GM23338 (cell line): Measurements from ENCODE around the gene MYO18B. TPM values are rescaled to one million over a fixed set of nuclear protein-coding genes. Genes with fewer than 3 reads are reported as not detected.

ENCODE experiments used
- ATAC-seq: fragments of 200-7000 bp; cut with Tn5 transposase; 3 replicates; pipeline ENCODE4 v1.9.1; 2020
- DNase-seq: peaks from one replicate; pipeline ENCODE4 v3.0.0-alpha.2; 2015; ENCODE audit warnings: low spot score
- H2AFZ ChIP-seq: fragments of 200-600 bp; sonication (generic); 2 replicates; pipeline ENCODE4 v1.8.0; 2016; ENCODE audit warnings: antibody characterized with exemption, mild to moderate bottlenecking, moderate library complexity
- H3F3A ChIP-seq: fragments of 200-600 bp; sonication (generic); replicated peaks from 2 replicates; pipeline ENCODE4 v1.8.0; 2017; ENCODE audit warnings: antibody characterized with exemption, mixed run types, low read depth
- H3K27ac ChIP-seq: fragments of 200-600 bp; sonication (generic); 2 replicates; pipeline ENCODE4 v1.6.1; 2016; ENCODE audit warnings: low read depth
- H3K27me3 ChIP-seq: fragments of 200-600 bp; sonication (generic); 2 replicates; pipeline ENCODE4 v1.8.0; 2016; ENCODE audit warnings: mild to moderate bottlenecking, mixed run types, moderate library complexity; ENCODE audit not compliant: insufficient read depth
- H3K36me3 ChIP-seq: fragments of 200-600 bp; sonication (generic); 2 replicates; pipeline ENCODE4 v1.8.0; 2016; ENCODE audit warnings: mild to moderate bottlenecking; ENCODE audit not compliant: insufficient read depth
- H3K4me1 ChIP-seq: fragments of 200-600 bp; sonication (generic); 2 replicates; pipeline ENCODE4 v1.8.0; 2016; ENCODE audit warnings: mild to moderate bottlenecking, moderate library complexity; ENCODE audit not compliant: insufficient read depth
- H3K4me2 ChIP-seq: fragments of 200-600 bp; sonication (generic); 2 replicates; pipeline ENCODE4 v1.7.1; 2017; ENCODE audit warnings: mixed run types
- H3K4me3 ChIP-seq: fragments of 200-600 bp; sonication (generic); 2 replicates; pipeline ENCODE4 v1.6.1; 2016; ENCODE audit warnings: mixed run types
- H3K79me2 ChIP-seq: fragments of 200-600 bp; sonication (generic); replicated peaks from 2 replicates; pipeline ENCODE4 v1.8.0; 2017; ENCODE audit warnings: mild to moderate bottlenecking; ENCODE audit not compliant: insufficient read depth
- H3K9me2 ChIP-seq: fragments of 200-600 bp; sonication (generic); 2 replicates; pipeline ENCODE4 v1.8.0; 2017; ENCODE audit not compliant: insufficient read depth
- H4K20me1 ChIP-seq: fragments of 200-600 bp; sonication (generic); replicated peaks from 2 replicates; pipeline ENCODE4 v1.8.0; 2017; ENCODE audit warnings: mild to moderate bottlenecking; ENCODE audit not compliant: insufficient read depth
- H3K27ac Mint-ChIP-seq: 2 replicates; pipeline ENCODE4 v1.8.0; 2020; ENCODE audit warnings: inconsistent platforms, mild to moderate bottlenecking, moderate library complexity, mixed read lengths
- H3K27me3 Mint-ChIP-seq: 3 replicates; pipeline ENCODE4 v1.8.0; 2022; ENCODE audit warnings: low read depth, mild to moderate bottlenecking, moderate library complexity, mixed read lengths, inconsistent platforms; ENCODE audit not compliant: insufficient read depth, poor library complexity
- H3K36me3 Mint-ChIP-seq: 3 replicates; pipeline ENCODE4 v1.8.0; 2021; ENCODE audit warnings: low read depth, mild to moderate bottlenecking, inconsistent platforms, moderate library complexity, mixed read lengths
- H3K4me1 Mint-ChIP-seq: 3 replicates; pipeline ENCODE4 v1.8.0; 2020; ENCODE audit warnings: mild to moderate bottlenecking, inconsistent platforms, mixed read lengths
- H3K4me3 Mint-ChIP-seq: 3 replicates; pipeline ENCODE4 v1.8.0; 2021; ENCODE audit warnings: moderate library complexity, mild to moderate bottlenecking, inconsistent platforms, mixed read lengths
- H3K9me3 Mint-ChIP-seq: 3 replicates; pipeline ENCODE4 v1.8.0; 2020; ENCODE audit warnings: moderate library complexity, mild to moderate bottlenecking, inconsistent platforms, mixed read lengths
- EZH2 ChIP-seq: fragments of 200-600 bp; sonication (generic); IDR thresholded peaks from one replicate; pipeline ENCODE4 v1.8.0; 2017; ENCODE audit warnings: antibody characterized with exemption, mild to moderate bottlenecking, low read depth; ENCODE audit not compliant: unreplicated experiment
- polyA plus RNA-seq: library from polyadenylated mRNA; unstranded; fragments of >200 nt; fragmentation: Nextera tagmentation; extraction: Ambion mirVana; gene quantifications from 2 replicates; pipeline ENCODE4 v1.2.1, GENCODE V29; 2016
- total RNA-seq: library from RNA; depleted of rRNA; stranded (reverse); fragments of >200 nt; shearing (Covaris generic); gene quantifications from 2 replicates; pipeline ENCODE4 v1.2.3, GENCODE V29; 2014
- TF ChIP-seq, protein P1 (sequence below): fragments of 250-450 bp; sonication (Bioruptor Pico); IDR thresholded peaks from 2 replicates; pipeline ENCODE4 v1.5.0; 2020; ENCODE audit warnings: mild to moderate bottlenecking, moderate library complexity
- TF ChIP-seq, protein P2 (sequence below): IDR thresholded peaks from 2 replicates; pipeline ENCODE4 v1.6.1; 2016; ENCODE audit warnings: antibody characterized with exemption
- TF ChIP-seq, protein P3 (sequence below): IDR thresholded peaks from one replicate; pipeline ENCODE4 v1.6.1; 2018; ENCODE audit warnings: antibody characterized with exemption; ENCODE audit not compliant: unreplicated experiment

MYO18B gene
- total and polyA plus RNA-seq, 2 experiments from 2014 or later, result 0.36 to 0.45 TPM

DNA sequence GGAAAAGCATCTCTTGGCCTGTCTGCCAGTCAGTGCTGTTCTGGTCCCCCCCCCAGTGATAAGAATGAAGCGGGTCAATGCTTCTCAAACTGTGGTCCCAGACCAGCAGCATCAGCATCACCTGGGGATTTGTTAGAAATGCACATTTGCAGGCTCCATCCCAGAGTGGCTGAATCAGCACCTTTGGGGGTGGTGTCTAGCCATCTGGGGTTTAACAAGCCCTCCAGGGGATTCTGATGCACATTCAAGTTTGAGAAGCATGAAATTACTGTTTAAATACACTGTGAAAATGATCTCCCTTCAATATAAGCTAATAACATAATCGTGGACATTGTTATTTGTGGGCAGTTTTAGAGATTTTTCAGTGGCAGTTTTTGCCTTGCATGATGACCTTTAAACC, 133.5 kb downstream of the MYO18B start (continued):
- TF ChIP-seq, protein P1, sequence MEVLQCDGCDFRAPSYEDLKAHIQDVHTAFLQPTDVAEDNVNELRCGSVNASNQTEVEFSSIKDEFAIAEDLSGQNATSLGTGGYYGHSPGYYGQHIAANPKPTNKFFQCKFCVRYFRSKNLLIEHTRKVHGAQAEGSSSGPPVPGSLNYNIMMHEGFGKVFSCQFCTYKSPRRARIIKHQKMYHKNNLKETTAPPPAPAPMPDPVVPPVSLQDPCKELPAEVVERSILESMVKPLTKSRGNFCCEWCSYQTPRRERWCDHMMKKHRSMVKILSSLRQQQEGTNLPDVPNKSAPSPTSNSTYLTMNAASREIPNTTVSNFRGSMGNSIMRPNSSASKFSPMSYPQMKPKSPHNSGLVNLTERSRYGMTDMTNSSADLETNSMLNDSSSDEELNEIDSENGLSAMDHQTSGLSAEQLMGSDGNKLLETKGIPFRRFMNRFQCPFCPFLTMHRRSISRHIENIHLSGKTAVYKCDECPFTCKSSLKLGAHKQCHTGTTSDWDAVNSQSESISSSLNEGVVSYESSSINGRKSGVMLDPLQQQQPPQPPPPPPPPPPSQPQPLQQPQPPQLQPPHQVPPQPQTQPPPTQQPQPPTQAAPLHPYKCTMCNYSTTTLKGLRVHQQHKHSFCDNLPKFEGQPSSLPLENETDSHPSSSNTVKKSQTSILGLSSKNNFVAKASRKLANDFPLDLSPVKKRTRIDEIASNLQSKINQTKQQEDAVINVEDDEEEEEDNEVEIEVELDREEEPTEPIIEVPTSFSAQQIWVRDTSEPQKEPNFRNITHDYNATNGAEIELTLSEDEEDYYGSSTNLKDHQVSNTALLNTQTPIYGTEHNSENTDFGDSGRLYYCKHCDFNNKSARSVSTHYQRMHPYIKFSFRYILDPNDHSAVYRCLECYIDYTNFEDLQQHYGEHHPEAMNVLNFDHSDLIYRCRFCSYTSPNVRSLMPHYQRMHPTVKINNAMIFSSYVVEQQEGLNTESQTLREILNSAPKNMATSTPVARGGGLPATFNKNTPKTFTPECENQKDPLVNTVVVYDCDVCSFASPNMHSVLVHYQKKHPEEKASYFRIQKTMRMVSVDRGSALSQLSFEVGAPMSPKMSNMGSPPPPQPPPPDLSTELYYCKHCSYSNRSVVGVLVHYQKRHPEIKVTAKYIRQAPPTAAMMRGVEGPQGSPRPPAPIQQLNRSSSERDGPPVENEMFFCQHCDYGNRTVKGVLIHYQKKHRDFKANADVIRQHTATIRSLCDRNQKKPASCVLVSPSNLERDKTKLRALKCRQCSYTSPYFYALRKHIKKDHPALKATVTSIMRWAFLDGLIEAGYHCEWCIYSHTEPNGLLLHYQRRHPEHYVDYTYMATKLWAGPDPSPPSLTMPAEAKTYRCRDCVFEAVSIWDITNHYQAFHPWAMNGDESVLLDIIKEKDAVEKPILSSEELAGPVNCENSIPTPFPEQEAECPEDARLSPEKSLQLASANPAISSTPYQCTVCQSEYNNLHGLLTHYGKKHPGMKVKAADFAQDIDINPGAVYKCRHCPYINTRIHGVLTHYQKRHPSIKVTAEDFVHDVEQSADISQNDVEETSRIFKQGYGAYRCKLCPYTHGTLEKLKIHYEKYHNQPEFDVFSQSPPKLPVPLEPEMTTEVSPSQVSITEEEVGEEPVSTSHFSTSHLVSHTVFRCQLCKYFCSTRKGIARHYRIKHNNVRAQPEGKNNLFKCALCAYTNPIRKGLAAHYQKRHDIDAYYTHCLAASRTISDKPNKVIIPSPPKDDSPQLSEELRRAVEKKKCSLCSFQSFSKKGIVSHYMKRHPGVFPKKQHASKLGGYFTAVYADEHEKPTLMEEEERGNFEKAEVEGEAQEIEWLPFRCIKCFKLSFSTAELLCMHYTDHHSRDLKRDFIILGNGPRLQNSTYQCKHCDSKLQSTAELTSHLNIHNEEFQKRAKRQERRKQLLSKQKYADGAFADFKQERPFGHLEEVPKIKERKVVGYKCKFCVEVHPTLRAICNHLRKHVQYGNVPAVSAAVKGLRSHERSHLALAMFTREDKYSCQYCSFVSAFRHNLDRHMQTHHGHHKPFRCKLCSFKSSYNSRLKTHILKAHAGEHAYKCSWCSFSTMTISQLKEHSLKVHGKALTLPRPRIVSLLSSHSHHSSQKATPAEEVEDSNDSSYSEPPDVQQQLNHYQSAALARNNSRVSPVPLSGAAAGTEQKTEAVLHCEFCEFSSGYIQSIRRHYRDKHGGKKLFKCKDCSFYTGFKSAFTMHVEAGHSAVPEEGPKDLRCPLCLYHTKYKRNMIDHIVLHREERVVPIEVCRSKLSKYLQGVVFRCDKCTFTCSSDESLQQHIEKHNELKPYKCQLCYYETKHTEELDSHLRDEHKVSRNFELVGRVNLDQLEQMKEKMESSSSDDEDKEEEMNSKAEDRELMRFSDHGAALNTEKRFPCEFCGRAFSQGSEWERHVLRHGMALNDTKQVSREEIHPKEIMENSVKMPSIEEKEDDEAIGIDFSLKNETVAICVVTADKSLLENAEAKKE (CRISPR knock-in tag), result no peak
- TF ChIP-seq, protein P2, sequence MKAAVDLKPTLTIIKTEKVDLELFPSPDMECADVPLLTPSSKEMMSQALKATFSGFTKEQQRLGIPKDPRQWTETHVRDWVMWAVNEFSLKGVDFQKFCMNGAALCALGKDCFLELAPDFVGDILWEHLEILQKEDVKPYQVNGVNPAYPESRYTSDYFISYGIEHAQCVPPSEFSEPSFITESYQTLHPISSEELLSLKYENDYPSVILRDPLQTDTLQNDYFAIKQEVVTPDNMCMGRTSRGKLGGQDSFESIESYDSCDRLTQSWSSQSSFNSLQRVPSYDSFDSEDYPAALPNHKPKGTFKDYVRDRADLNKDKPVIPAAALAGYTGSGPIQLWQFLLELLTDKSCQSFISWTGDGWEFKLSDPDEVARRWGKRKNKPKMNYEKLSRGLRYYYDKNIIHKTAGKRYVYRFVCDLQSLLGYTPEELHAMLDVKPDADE, result no peak
- TF ChIP-seq, protein P3, sequence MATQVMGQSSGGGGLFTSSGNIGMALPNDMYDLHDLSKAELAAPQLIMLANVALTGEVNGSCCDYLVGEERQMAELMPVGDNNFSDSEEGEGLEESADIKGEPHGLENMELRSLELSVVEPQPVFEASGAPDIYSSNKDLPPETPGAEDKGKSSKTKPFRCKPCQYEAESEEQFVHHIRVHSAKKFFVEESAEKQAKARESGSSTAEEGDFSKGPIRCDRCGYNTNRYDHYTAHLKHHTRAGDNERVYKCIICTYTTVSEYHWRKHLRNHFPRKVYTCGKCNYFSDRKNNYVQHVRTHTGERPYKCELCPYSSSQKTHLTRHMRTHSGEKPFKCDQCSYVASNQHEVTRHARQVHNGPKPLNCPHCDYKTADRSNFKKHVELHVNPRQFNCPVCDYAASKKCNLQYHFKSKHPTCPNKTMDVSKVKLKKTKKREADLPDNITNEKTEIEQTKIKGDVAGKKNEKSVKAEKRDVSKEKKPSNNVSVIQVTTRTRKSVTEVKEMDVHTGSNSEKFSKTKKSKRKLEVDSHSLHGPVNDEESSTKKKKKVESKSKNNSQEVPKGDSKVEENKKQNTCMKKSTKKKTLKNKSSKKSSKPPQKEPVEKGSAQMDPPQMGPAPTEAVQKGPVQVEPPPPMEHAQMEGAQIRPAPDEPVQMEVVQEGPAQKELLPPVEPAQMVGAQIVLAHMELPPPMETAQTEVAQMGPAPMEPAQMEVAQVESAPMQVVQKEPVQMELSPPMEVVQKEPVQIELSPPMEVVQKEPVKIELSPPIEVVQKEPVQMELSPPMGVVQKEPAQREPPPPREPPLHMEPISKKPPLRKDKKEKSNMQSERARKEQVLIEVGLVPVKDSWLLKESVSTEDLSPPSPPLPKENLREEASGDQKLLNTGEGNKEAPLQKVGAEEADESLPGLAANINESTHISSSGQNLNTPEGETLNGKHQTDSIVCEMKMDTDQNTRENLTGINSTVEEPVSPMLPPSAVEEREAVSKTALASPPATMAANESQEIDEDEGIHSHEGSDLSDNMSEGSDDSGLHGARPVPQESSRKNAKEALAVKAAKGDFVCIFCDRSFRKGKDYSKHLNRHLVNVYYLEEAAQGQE, result no peak

DNA sequence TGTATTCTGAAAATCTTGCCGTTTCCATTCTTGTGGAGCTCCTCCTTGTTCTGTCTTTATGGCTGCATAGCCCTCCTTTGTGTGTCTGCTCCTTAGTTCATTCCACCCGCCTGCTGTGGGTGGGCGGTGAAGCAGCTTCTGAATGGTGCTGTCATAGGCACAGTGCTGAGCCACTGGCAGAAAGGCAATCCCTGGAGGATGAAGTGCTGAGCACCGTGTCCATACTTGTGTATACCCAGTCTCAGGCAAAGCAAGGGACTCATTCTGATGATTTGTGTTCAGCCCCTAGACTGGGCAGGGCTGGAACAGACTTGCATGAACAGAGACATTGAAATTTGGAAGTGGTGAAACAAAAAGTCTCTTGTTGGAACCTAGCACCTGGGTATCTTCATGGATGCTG, 134.9 kb downstream of the MYO18B start:
- ATAC-seq (peak; percentile 48; the same call in 2 of the 3 replicates), DNase-seq (no peak)
- no peak overlapping the region for H3K4me3 Mint-ChIP-seq
- H2AFZ ChIP-seq, result no peak overlapping the region
- H3K4me3 ChIP-seq, result no peak overlapping the region
- H3K79me2 ChIP-seq, result no peaks in the 10 kb centered on the region
- no peaks in the 10 kb centered on the region for H3K9me3 Mint-ChIP-seq
- no peak overlapping the region for H3K27ac Mint-ChIP-seq
- peaks cover 3% of the 10 kb centered on the region for H3K27me3 Mint-ChIP-seq
- H3K27me3 ChIP-seq, result no peaks in the 10 kb centered on the region
- H3F3A ChIP-seq, result no peaks in the 10 kb centered on the region
- no peak overlapping the region for H3K4me2 ChIP-seq
- no peaks in the 10 kb centered on the region for H3K9me2 ChIP-seq
- H3K36me3 ChIP-seq, result no peaks in the 10 kb centered on the region
- H3K36me3 Mint-ChIP-seq, result no peaks in the 10 kb centered on the region
- no peaks in the 10 kb centered on the region for H4K20me1 ChIP-seq
- H3K4me1 ChIP-seq, result no peaks in the 10 kb centered on the region
- peaks cover 10% of the 10 kb centered on the region for H3K4me1 Mint-ChIP-seq
- H3K27ac ChIP-seq, result no peak overlapping the region
- TF ChIP-seq EZH2, result no peak
- TF ChIP-seq, protein P1 (CRISPR knock-in tag), result no peak
